Subcutaneous adipose tissue (tissue), 4 donors: Measurements from ENCODE around the gene CDC42BPA. TPM values are rescaled to one million over a fixed set of nuclear protein-coding genes. Genes with fewer than 3 reads are reported as not detected.

Experiments
- total RNA-seq, 4 donors: library from RNA; depleted of rRNA; stranded (reverse); fragments of >200 nt; gene quantifications; one replicate each; pipeline ENCODE4 v1.1.0, GENCODE V29; 2016
- TF ChIP-seq, protein P1 (sequence below): fragments of 450-650 bp; IDR thresholded peaks from one replicate; pipeline ENCODE4 v1.5.1; 2016; ENCODE audit warnings: low read depth, mild to moderate bottlenecking, control low read depth, antibody characterized with exemption, moderate library complexity

Gene CDC42BPA
- total RNA-seq, 4 donors from 2014 or later = 43.2 to 68.2 (median 55.3) TPM

DNA sequence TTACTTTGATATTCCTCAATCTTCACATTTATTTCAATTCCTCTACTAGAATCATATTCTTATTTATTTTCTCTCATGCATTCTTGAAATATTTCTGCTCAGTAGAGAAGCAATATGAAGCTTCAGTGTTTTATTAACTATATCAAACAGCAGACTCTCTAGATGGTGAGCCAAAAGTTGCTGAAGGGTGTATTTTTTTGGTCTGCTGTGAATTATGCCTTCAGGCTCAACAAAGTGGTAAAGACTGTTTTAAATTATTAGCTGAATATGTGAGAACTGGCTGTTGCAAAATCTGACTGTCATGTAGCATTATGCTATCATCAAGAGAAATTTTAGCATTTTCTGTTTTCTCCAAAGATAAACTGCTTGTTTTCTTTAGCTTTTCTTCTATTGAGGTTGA is 24.9 kb upstream of the CDC42BPA start:
- TF ChIP-seq, protein P1, sequence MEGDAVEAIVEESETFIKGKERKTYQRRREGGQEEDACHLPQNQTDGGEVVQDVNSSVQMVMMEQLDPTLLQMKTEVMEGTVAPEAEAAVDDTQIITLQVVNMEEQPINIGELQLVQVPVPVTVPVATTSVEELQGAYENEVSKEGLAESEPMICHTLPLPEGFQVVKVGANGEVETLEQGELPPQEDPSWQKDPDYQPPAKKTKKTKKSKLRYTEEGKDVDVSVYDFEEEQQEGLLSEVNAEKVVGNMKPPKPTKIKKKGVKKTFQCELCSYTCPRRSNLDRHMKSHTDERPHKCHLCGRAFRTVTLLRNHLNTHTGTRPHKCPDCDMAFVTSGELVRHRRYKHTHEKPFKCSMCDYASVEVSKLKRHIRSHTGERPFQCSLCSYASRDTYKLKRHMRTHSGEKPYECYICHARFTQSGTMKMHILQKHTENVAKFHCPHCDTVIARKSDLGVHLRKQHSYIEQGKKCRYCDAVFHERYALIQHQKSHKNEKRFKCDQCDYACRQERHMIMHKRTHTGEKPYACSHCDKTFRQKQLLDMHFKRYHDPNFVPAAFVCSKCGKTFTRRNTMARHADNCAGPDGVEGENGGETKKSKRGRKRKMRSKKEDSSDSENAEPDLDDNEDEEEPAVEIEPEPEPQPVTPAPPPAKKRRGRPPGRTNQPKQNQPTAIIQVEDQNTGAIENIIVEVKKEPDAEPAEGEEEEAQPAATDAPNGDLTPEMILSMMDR = no peak

DNA sequence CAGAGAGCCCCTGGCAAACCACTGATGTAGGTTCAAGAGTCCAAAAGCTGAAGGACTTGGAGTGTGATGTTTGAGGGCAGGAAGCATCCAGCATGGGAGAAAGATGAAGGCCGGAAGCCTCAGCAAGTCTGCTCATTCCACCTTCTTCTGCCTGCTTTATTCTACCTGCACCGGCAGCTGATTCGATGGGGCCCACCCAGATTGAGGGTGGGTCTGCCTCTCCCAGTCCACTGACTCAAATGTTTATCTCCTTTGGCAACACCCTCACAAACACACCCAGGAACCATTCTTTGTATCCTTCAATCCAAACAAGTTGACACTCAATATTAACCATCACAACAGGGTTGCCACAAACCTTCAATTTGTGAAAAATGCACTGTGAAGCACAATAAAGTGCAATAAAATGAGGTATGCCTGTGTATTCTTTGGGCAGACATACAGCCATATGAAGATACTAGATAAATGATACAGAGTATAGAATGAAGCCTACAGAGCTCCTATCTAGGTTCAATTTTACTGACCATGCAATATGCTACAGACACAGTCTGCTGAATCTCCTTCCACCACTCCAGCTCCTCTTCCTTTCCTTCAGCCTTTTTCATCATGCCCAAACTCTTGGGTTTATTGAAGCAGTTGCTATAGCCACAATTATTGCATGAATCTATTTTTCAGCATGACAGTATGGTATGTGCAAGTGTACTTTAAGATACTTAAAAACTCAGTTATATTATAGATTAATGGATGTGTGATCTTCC is 24.0 kb upstream of the CDC42BPA start:
- TF ChIP-seq, protein P1 = no peak

DNA sequence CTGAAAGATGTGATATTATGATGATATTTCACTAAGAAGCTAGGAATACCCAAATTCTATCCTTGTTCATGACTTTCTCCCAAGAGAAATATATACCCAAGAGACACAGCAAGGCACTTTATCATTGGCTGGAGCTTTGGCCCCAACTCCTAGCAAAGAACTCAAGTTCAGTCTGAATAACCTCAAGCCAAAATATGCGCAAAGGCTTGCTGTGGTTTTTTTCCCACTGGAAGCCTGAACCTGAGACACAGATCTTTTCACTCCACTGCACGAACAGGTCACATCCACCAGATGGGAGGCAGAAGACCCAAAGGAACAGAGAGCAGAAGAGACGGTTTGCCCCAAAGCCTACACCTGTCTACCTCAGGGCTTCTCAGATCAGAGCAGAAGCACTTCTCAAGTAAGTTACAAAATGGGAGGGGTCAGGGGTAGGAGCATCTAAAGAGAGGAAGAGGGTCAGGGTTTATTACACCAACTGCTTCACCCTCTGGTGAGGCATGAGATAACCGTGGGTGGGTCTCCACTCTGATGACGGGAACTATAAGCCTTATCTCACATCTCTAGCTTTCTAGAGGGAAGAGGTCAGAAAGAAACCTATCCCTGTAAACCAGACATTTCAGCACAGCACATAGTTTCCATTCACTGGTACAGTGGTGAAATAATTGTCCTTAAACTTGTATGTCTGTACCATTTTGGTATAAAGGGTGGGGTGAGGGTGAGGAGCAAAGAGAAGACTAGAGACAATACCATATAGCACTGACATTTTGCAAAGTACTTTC is 17.1 kb upstream of the CDC42BPA start:
- TF ChIP-seq, protein P1 = no peak

DNA sequence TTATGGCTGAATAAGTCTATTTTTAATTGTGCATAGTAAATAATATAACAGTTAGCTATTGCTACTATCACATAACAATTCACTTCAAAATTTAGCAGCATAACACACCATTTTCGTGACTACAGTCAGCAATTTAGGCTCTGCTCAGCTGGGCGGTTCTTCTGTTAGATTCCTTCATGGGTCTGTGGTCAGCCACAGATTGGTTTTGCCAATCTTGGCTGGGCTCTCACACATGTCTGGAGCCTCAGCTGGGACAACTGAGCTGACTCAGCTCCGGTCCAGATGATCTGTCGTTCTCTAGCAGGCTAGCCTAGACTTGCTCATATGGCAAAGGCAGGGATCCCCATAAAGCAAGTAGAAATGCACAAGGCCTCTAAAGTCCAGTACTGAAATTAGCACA is 15.1 kb upstream of the CDC42BPA start:
- TF ChIP-seq, protein P1 = no peak

DNA sequence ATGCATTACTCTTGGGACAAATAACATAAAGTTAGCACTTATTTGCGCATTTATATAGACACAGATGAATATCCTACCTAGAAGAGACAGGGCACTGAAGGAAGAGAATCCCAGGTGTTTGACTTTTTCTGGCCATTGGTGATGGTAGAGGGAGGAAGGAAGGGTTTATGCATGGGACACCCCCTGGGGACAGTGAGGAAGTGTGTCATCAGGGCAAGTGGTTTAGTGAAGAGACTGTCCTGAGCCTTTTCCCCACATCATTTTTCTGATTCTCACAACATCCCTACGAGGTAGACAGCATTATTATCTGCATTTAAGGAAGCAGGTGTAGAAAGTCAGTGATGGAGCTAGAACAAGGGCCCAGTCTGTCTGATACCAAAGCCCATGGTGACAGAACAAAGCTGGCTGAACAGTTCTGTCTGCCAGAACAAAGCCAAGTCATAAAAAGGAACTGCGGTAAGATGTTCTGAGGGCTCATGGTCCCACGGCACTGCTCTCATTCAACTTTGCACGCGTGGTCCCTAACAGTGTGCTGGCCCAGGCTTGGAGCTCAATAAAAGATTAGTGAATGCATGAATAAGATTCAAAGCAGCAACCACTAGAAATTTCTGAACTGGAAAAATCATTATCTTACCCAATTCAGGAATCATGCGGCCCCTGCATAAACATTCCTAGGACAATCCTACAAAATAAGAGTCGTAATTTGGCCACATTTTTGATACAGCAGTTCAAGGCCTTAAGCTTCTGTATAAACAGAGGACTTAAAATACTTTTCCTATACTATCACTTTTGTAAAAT is 12.2 kb upstream of the CDC42BPA start:
- TF ChIP-seq, protein P1 = no peak

DNA sequence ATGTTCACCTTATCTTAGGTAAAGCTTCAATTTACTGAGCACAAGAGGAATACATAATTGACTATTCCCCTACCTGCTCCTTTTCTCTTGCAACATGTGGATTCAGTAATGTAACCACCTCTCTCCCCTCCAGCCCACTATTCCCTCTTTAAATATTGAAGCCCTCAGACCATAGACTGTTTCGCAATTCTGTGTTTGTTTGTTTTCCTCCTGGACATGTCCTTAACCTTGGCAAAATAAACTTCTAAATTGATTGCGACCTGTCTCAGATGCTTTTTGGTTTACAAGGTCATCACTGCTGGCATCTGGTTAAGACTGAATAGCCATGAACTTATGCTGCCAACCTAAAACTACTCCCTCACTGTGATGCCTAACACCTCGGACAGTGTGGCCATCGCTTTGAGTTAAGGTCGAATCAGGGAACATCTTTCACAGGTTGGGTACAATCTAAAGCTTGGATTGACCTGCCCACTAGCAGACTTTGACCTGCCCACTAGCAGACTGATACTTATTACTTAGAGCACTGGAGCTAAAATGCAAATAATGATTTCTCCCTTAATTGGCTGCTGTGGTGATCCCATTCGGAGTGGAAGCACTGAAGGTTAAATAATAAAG is 10.2 kb upstream of the CDC42BPA start:
- TF ChIP-seq, protein P1 = no peak
